GM12878 (cell line): Measurements from ENCODE around the gene IL19. TPM values are rescaled to one million over a fixed set of nuclear protein-coding genes. Genes with fewer than 3 reads are reported as not detected.

ENCODE experiments used
- ATAC-seq: fragments of 200-7000 bp; cut with Tn5 transposase; 3 replicates; pipeline ENCODE4 v1.9.1; 2020; ENCODE audit warnings: mild to moderate bottlenecking, moderate library complexity
- BruUV-seq: library from RNA; stranded (reverse); fragments of 400-500 nt; replicated peaks from 2 replicates; lab custom pipeline; 2021; lab: Mats Ljungman, UMichigan
- CTCF ChIA-PET: fragments of 300-600 bp; sonication (Branson Sonifier 250); formaldehyde crosslinking; extraction: SDS; loops from one replicate; lab custom pipeline; 2021; ENCODE audit warnings: inconsistent platforms; lab: Yijun Ruan, JAX
- POLR2A ChIA-PET: fragments of 350-600 bp; formaldehyde crosslinking; extraction: SDS; loops from one replicate; lab custom pipeline; 2021; ENCODE audit warnings: inconsistent platforms; lab: Charles Lee
- RAD21 ChIA-PET: fragments of 300-600 bp; sonication (Branson Sonifier 250); formaldehyde crosslinking; loops from one replicate; lab custom pipeline; 2023; ENCODE audit warnings: antibody characterized with exemption; ENCODE audit not compliant: unreplicated experiment; lab: Charles Lee
- SMC1A ChIA-PET: fragments of 300-600 bp; sonication (Branson Sonifier 250); formaldehyde crosslinking; loops from one replicate; lab custom pipeline; 2023; ENCODE audit not compliant: unreplicated experiment, uncharacterized antibody; lab: Charles Lee
- DNase-seq: peaks from one replicate; pipeline ENCODE4 v3.0.0-alpha.2; 2011; ENCODE audit warnings: low read depth, low spot score
- FAIRE-seq: peaks from 3 replicates; lab custom pipeline; 2011; peaks lifted over from hg19 to GRCh38; lab: Jason Lieb, UNC
- H2AFZ ChIP-seq: 2 replicates; pipeline ENCODE4 v1.6.0; 2011; ENCODE audit warnings: low read depth, low read length, control low read depth; ENCODE audit not compliant: control insufficient read depth
- H3K27ac ChIP-seq: 2 replicates; pipeline ENCODE4 v1.5.1; 2011; ENCODE audit warnings: control low read depth; ENCODE audit not compliant: control insufficient read depth, insufficient read depth
- H3K27me3 ChIP-seq, 2 experiments: replicated peaks in 1 of 2; 2 replicates each; pipeline versions ENCODE4 v1.6.0 to v1.6.1; 2011; ENCODE audit warnings: low read length in 1 of 2; ENCODE audit not compliant: control insufficient read depth in 2 of 2, insufficient read depth in 2 of 2
- H3K36me3 ChIP-seq, 2 experiments: 2 replicates each; pipeline ENCODE4 v1.5.1; 2011; ENCODE audit warnings: low read length in 1 of 2; ENCODE audit not compliant: control insufficient read depth in 2 of 2, insufficient read depth in 2 of 2
- H3K4me1 ChIP-seq: 2 replicates; pipeline ENCODE4 v1.6.1; 2011; ENCODE audit warnings: mild to moderate bottlenecking, low read length, moderate library complexity, mixed read lengths; ENCODE audit not compliant: control insufficient read depth, insufficient read depth
- H3K4me2 ChIP-seq: 2 replicates; pipeline ENCODE4 v1.6.0; 2011; ENCODE audit warnings: control low read depth; ENCODE audit not compliant: control insufficient read depth, insufficient read depth
- H3K4me3 ChIP-seq: fragments of 200-600 bp; sonication (generic); 2 replicates; pipeline ENCODE4 v1.5.1; 2016
- H3K79me2 ChIP-seq: 2 replicates; pipeline ENCODE4 v1.6.0; 2011; ENCODE audit warnings: low read length; ENCODE audit not compliant: control insufficient read depth, insufficient read depth
- H3K9ac ChIP-seq: 2 replicates; pipeline ENCODE4 v1.8.0; 2011; ENCODE audit warnings: low read length, control low read depth, mixed read lengths; ENCODE audit not compliant: control insufficient read depth, insufficient read depth
- H3K9me3 ChIP-seq: replicated peaks from 3 replicates; pipeline ENCODE4 v1.5.1; 2011; ENCODE audit warnings: mild to moderate bottlenecking, low read length; ENCODE audit not compliant: control insufficient read depth, insufficient read depth
- H4K20me1 ChIP-seq: 2 replicates; pipeline ENCODE4 v1.6.0; 2011; ENCODE audit not compliant: control insufficient read depth, insufficient read depth
- ASH2L ChIP-seq: fragments of 300-600, 200-600 bp; sonication (generic); IDR thresholded peaks from 2 replicates; pipeline ENCODE4 v1.6.1; 2017; ENCODE audit warnings: low read depth, mild to moderate bottlenecking, borderline replicate concordance
- ATF7 ChIP-seq: fragments of 450-650 bp; IDR thresholded peaks from 2 replicates; pipeline ENCODE4 v1.6.1; 2016; ENCODE audit warnings: low read depth, mild to moderate bottlenecking
- BACH1 ChIP-seq: fragments of 450-650 bp; IDR thresholded peaks from 2 replicates; pipeline ENCODE4 v1.6.1; 2017; ENCODE audit warnings: mild to moderate bottlenecking, borderline replicate concordance
- CHD4 ChIP-seq: fragments of 200-600 bp; sonication (generic); IDR thresholded peaks from 2 replicates; pipeline ENCODE4 v1.6.1; 2016; ENCODE audit warnings: mild to moderate bottlenecking
- EP300 ChIP-seq, 2 experiments: fragments of 150-350 bp in 1 of 2; IDR thresholded peaks; 2 replicates each; pipeline ENCODE4 v1.6.1; 2011 to 2012; ENCODE audit warnings: low read depth in 2 of 2, low read length in 2 of 2, borderline replicate concordance in 1 of 2, improper control_type of control experiment in 1 of 2, inconsistent platforms in 1 of 2; ENCODE audit not compliant: control insufficient read depth in 1 of 2
- JUND ChIP-seq: IDR thresholded peaks from 2 replicates; pipeline ENCODE4 v1.6.1; 2012; ENCODE audit warnings: low read depth, mild to moderate bottlenecking, low read length, improper control_type of control experiment, moderate library complexity
- MEF2B ChIP-seq: fragments of 450-650 bp; IDR thresholded peaks from 2 replicates; pipeline ENCODE4 v1.6.1; 2018; ENCODE audit warnings: mild to moderate bottlenecking, moderate library complexity; ENCODE audit not compliant: partially characterized antibody, poor library complexity, severe bottlenecking
- MXI1 ChIP-seq: fragments of 150-350 bp; IDR thresholded peaks from 2 replicates; pipeline ENCODE4 v1.6.1; 2011; ENCODE audit warnings: low read depth, mild to moderate bottlenecking, inconsistent platforms, low read length, improper control_type of control experiment
- RAD51 ChIP-seq: fragments of 450-650 bp; IDR thresholded peaks from 2 replicates; pipeline ENCODE4 v1.6.1; 2016; ENCODE audit warnings: moderate library complexity, mild to moderate bottlenecking, inconsistent platforms
- SIX5 ChIP-seq: IDR thresholded peaks from 2 replicates; pipeline ENCODE4 v1.6.1; 2011; ENCODE audit warnings: mild to moderate bottlenecking, low read depth, low read length, moderate library complexity; ENCODE audit not compliant: severe bottlenecking
- SUPT20H ChIP-seq: IDR thresholded peaks from 2 replicates; pipeline ENCODE4 v1.6.1; 2011; ENCODE audit warnings: low read depth, mild to moderate bottlenecking, low read length, moderate library complexity, borderline replicate concordance; ENCODE audit not compliant: control insufficient read depth
- TARDBP ChIP-seq: IDR thresholded peaks from 2 replicates; pipeline ENCODE4 v1.6.1; 2016; ENCODE audit warnings: borderline replicate concordance
- TCF7 ChIP-seq: IDR thresholded peaks from 2 replicates; pipeline ENCODE4 v1.6.1; 2014; ENCODE audit warnings: antibody characterized with exemption, borderline replicate concordance
- ZNF24 ChIP-seq: fragments of 450-650 bp; IDR thresholded peaks from 2 replicates; pipeline ENCODE4 v1.6.1; 2017; ENCODE audit warnings: antibody characterized with exemption, mild to moderate bottlenecking
- ZZZ3 ChIP-seq: IDR thresholded peaks from 2 replicates; pipeline ENCODE4 v1.6.1; 2011; ENCODE audit warnings: low read depth; ENCODE audit not compliant: control insufficient read depth, insufficient read length
- WGBS: methylation state at CpG from one replicate; pipeline ENCODE4 v1.1.6; 2016; ENCODE audit warnings: low lambda C conversion rate; ENCODE audit not compliant: insufficient replicate concordance, insufficient coverage; ENCODE audit errors: missing lambda C conversion rate; 5-methylcytosine and 5-hydroxymethylcytosine counted together
- in situ Hi-C: fragments of 300-500 bp; cut with MboI; formaldehyde crosslinking; loops from 9 replicates; pipeline ENCODE4 v1.14.3; 2018; ENCODE audit warnings: mixed read lengths
- intact Hi-C: fragments of 100-400 bp; cut with micrococcal nuclease; formaldehyde crosslinking; loops from one replicate; pipeline ENCODE4 v1.14.2; 2022; ENCODE audit not compliant: unreplicated experiment
- polyA plus RNA-seq, 11 experiments: library from polyadenylated mRNA; depleted of rRNA in 4 of 11; unstranded in 6 of 11; stranded (reverse) in 5 of 11; fragments of >200 nt; fragmentation: Nextera tagmentation in 4 of 11; fragmentation: Illumina TruSeq in 1 of 11; extraction: Ambion mirVana in 4 of 11; extraction: Trizol in 1 of 11; gene quantifications; 1 replicate in 1 of 11; 2 replicates in 10 of 11; pipeline versions ENCODE4 v1.2.1 to v1.2.3, GENCODE V29; 2011 to 2016; ENCODE audit warnings: inconsistent platforms in 2 of 11, missing spikeins in 2 of 11, low read depth in 1 of 11
- total RNA-seq, 4 experiments: library from RNA; depleted of rRNA in 3 of 4; stranded (reverse); fragments of >200 nt in 3 of 4; fragmentation: Illumina TruSeq in 1 of 4; extraction: Trizol in 1 of 4; gene quantifications; 2 replicates each; pipeline versions ENCODE4 v1.2.1 to v1.2.3, GENCODE V29; 2013 to 2021

IL19 gene
- total and polyA plus RNA-seq, 10 of the 15 experiments (the other 5 are each of a cell fraction or from before 2014, with no cell fraction given) = 0.10 to 0.73 (median 0.28) TPM; not detected in 6

GRCh38 chr1:206802401-206802800, 31.8 kb downstream of the IL19 start:
- ChIA-PET RAD21 (interaction anchor here (1.2 to 14.8 kb wide), 6 partner anchors 12 to 180 kb away, joined by 4 to 297 read pairs (median 35); partner anchors contain the start of genes IL10 and IL19), SMC1A (interaction anchor here (1.0 to 14.9 kb wide), 13 partner anchors 7 to 179 kb away, joined by 3 to 417 read pairs (median 23); partner anchors contain the start of genes IL10 and IL19), POLR2A (interaction anchor here (0.6 to 5.1 kb wide), 9 partner anchors 10 to 123 kb away, joined by 3 to 41 read pairs (median 4); partner anchors contain the start of genes IL10 and IL19), CTCF (interaction anchor here (0.6 to 18.5 kb wide), 13 partner anchors 10 to 180 kb away, joined by 3 to 805 read pairs (median 6); partner anchors contain the start of genes IL10 and IL19)
- DNase-seq = no peak
- intact Hi-C loops (loop anchor here (10.0 kb wide), 1 partner anchor 198 kb away; no protein-coding TSS in a partner anchor), in situ Hi-C loops (loop anchor here (5.0 kb wide), 1 partner anchor 65 kb away; no protein-coding TSS in a partner anchor)
- H3K79me2 ChIP-seq = no peaks in the 10 kb centered on the region
- no peaks in the 10 kb centered on the region for H3K27me3 ChIP-seq
- no peaks in the 10 kb centered on the region for H3K9me3 ChIP-seq
- H3K27ac ChIP-seq = 0 out of 2 replicates have a peak overlapping the region, but pooled peaks have one; percentile 43
- no peak overlapping the region for H3K4me3 ChIP-seq
- H3K9ac ChIP-seq = no peak overlapping the region
- BruUV-seq = no TSS peak
- ATAC-seq = no peak
- peaks cover 20% of the 10 kb centered on the region for H3K4me1 ChIP-seq
- no peaks in the 10 kb centered on the region for H3K36me3 ChIP-seq
- H3K4me2 ChIP-seq = peak overlapping the region; percentile 65; the same call in 1 of the 2 replicates
- no peak overlapping the region for H2AFZ ChIP-seq
- no peaks in the 10 kb centered on the region for H4K20me1 ChIP-seq
- TF ChIP-seq ATF7 (peak; percentile 46; the same call in 1 of the 2 replicates), JUND (no peak)
- 71% methylated on average over 4 of the region's 4 CpGs for WGBS
- no peak for FAIRE-seq

GRCh38 chr1:206803221-206803730, 32.7 kb downstream of the IL19 start:
- Histone ChIP-seq H3K4me1 (peaks cover 20% of the 10 kb centered on the region), H3K4me3 (no peak overlapping the region), H4K20me1 (no peaks in the 10 kb centered on the region), H3K36me3 (no peaks in the 10 kb centered on the region), H3K27me3 (no peaks in the 10 kb centered on the region), H3K27ac (peak overlapping the region; percentile 55), H3K9ac (peak overlapping the region; percentile 28), H3K9me3 (no peaks in the 10 kb centered on the region), H3K79me2 (no peaks in the 10 kb centered on the region), H3K4me2 (peak overlapping the region; percentile 65), H2AFZ (no peak overlapping the region)
- 0% methylated on average over 8 of the region's 8 CpGs for WGBS
- BruUV-seq = no TSS peak
- FAIRE-seq = peak; percentile 99
- peak; percentile 98 for DNase-seq
- ChIA-PET RAD21 (interaction anchor here (0.8 to 14.8 kb wide), 14 partner anchors 8 to 191 kb away, joined by 3 to 297 read pairs (median 8); partner anchors contain the start of genes EIF2D, IL10 and IL19), POLR2A (interaction anchor here (0.6 to 5.1 kb wide), 15 partner anchors 9 to 166 kb away, joined by 3 to 41 read pairs (median 4); partner anchors contain the start of genes IL10 and IL19), CTCF (interaction anchor here (0.9 to 18.5 kb wide), 16 partner anchors 9 to 179 kb away, joined by 3 to 805 read pairs (median 11); partner anchors contain the start of genes IL10 and IL19), SMC1A (interaction anchor here (0.6 to 14.9 kb wide), 30 partner anchors 8 to 179 kb away, joined by 3 to 417 read pairs (median 8); partner anchors contain the start of genes DYRK3, IL10 and IL19)
- intact Hi-C loops = loop anchor here (1.0 to 10.0 kb wide), 4 partner anchors 19 to 198 kb away; partner anchors contain the start of gene IL19
- ATAC-seq = peak; percentile 97
- in situ Hi-C loops = loop anchor here (5.0 kb wide), 1 partner anchor 66 kb away; no protein-coding TSS in a partner anchor
- TF ChIP-seq RAD51 = peak; percentile 88
- peak; percentile 98 to 99 for TF ChIP-seq EP300 (IDR thresholded peaks at IDR 0.05; ENCODE audit: borderline replicate concordance in 1 of 2, control insufficient read depth in 1 of 2, low read depth in 2 of 2, low read length in 2 of 2)
- TF ChIP-seq BACH1 = peak; percentile 88
- TF ChIP-seq TCF7 = peak; percentile 99
- TF ChIP-seq TARDBP = peak; percentile 68; the same call in 1 of the 2 replicates
- TF ChIP-seq MXI1 = peak; percentile 76; the same call in 1 of the 2 replicates
- peak; percentile 96 for TF ChIP-seq ATF7
- TF ChIP-seq MEF2B = peak; percentile 97
- no peak for TF ChIP-seq CHD4
- 0 out of 2 replicates have a peak, but pooled peaks have one; percentile 40 for TF ChIP-seq ASH2L
- no peak for TF ChIP-seq SUPT20H
- peak; percentile 92 for TF ChIP-seq ZNF24
- TF ChIP-seq SIX5 = no peak
- TF ChIP-seq ZZZ3 = no peak
